HG03097 (cell line): ENCODE measurements around the gene RING1.
"Not testable (repeated sequence)": the region's sequence is repeated elsewhere in the genome, so short reads cannot be mapped to it uniquely, and the experiment has no call there.

Experiments used
- ATAC-seq: cut with Tn5 transposase; IDR thresholded peaks from one replicate; pipeline ENCODE4 v1.9.1; 2021; ENCODE audit not compliant: unreplicated experiment, low FRiP score

The RING1 gene

GRCh38 chr6:33205191-33206026 is 2.9 kb upstream of the RING1 start:
- ATAC-seq = no peak

- ATAC-seq = no peak
Observed at GRCh38 chr6:33206027-33206863, 2.1 kb upstream of the RING1 start.

- no peak for ATAC-seq
Observed at GRCh38 chr6:33206864-33207551, 1.3 kb upstream of the RING1 start.

- no peak for ATAC-seq
Observed at GRCh38 chr6:33207552-33208090, 679 bp upstream of the RING1 start.

GRCh38 chr6:33209856-33210255 is 1.6 kb downstream of the RING1 start:
- ATAC-seq = no peak

- no peak for ATAC-seq
Observed at GRCh38 chr6:33211136-33211535, 2.8 kb downstream of the RING1 start.

- ATAC-seq = no peak
Observed at GRCh38 chr6:33211666-33212422, 3.5 kb downstream of the RING1 start.

- no peak for ATAC-seq
Observed at GRCh38 chr6:33212857-33213165, 4.5 kb downstream of the RING1 start.

GRCh38 chr6:33213166-33213988 is 5.1 kb downstream of the RING1 start:
- no peak for ATAC-seq

- ATAC-seq = no peak
Observed at GRCh38 chr6:33213989-33214335, 5.7 kb downstream of the RING1 start.

GRCh38 chr6:33215271-33216116 is 7.2 kb downstream of the RING1 start:
- no peak for ATAC-seq

- no peak for ATAC-seq
Observed at GRCh38 chr6:33216117-33216649, 7.9 kb downstream of the RING1 start.

GRCh38 chr6:33217246-33217645 is 8.9 kb downstream of the RING1 start:
- no peak for ATAC-seq

- no peak for ATAC-seq
Observed at GRCh38 chr6:33217681-33218080, 9.4 kb downstream of the RING1 start.

GRCh38 chr6:33226503-33227120 is 18.3 kb downstream of the RING1 start:
- not testable (repeated sequence) for ATAC-seq

- ATAC-seq = no peak
Observed at GRCh38 chr6:33235221-33235634, 26.9 kb downstream of the RING1 start.

GRCh38 chr6:33236328-33236727 is 28.0 kb downstream of the RING1 start:
- no peak for ATAC-seq

- ATAC-seq = no peak
Observed at GRCh38 chr6:33236852-33237251, 28.6 kb downstream of the RING1 start.
